Naive thymus-derived CD4-positive, alpha-beta T cell (primary cell): ENCODE results near the gene GRIP1. TPM values are rescaled to one million over a fixed set of nuclear protein-coding genes. Genes with fewer than 3 reads are reported as not detected.

Source experiments
- ATAC-seq: fragments of 150-1000 bp; cut with Tn5 transposase; 2 replicates; pipeline ENCODE4 v1.10.0; 2021; ENCODE audit warnings: mild to moderate bottlenecking, moderate library complexity
- CTCF ChIA-PET: fragments of 350-600 bp; sonication (Branson Sonifier 250); formaldehyde crosslinking; loops from one replicate; lab custom pipeline; 2021; ENCODE audit warnings: antibody characterized with exemption; lab: Charles Lee
- POLR2A ChIA-PET: fragments of 350-600 bp; sonication (Branson Sonifier 250); formaldehyde crosslinking; loops from one replicate; lab custom pipeline; 2021; ENCODE audit warnings: antibody characterized with exemption, inconsistent platforms; lab: Charles Lee
- DNase-seq, 9 donors: peaks; one replicate each; pipeline versions ENCODE4 v3.0.0 to v3.0.0-alpha.2; 2020 to 2022; ENCODE audit warnings: mixed read lengths in 1 of 9
- H3K27ac ChIP-seq: one replicate; pipeline ENCODE4 v1.7.0; 2013; ENCODE audit warnings: mild to moderate bottlenecking, low read depth, low read length, moderate library complexity
- H3K27me3 ChIP-seq, 2 donors: one replicate each; pipeline ENCODE4 v1.7.0; 2013; ENCODE audit warnings: low read length in 2 of 2, mild to moderate bottlenecking in 2 of 2, moderate library complexity in 2 of 2; ENCODE audit not compliant: control insufficient read depth in 2 of 2, insufficient read depth in 2 of 2
- H3K36me3 ChIP-seq, 3 experiments: 1 replicate in 2 of 3; 2 replicates in 1 of 3; pipeline ENCODE4 v1.7.0; 2013; ENCODE audit warnings: low read length in 3 of 3, mild to moderate bottlenecking in 3 of 3, moderate library complexity in 1 of 3; ENCODE audit not compliant: insufficient read depth in 3 of 3, control insufficient read depth in 2 of 3
- H3K4me1 ChIP-seq, 2 donors: one replicate each; pipeline ENCODE4 v1.7.0; 2013; ENCODE audit warnings: low read length in 2 of 2, mild to moderate bottlenecking in 2 of 2, moderate library complexity in 1 of 2; ENCODE audit not compliant: control insufficient read depth in 2 of 2, insufficient read depth in 2 of 2
- H3K4me3 ChIP-seq: 2 replicates; pipeline ENCODE4 v1.7.0; 2013; ENCODE audit warnings: mild to moderate bottlenecking, low read length
- H3K9me3 ChIP-seq, 3 experiments: 1 replicate in 2 of 3; 2 replicates in 1 of 3; pipeline ENCODE4 v1.7.0; 2013; ENCODE audit warnings: low read length in 3 of 3; ENCODE audit not compliant: control insufficient read depth in 2 of 3
- H3K27ac Mint-ChIP-seq, 9 donors: one replicate each; pipeline ENCODE4 v1.8.0; 2020 to 2022; ENCODE audit warnings: mixed read lengths in 9 of 9, mild to moderate bottlenecking in 8 of 9, moderate library complexity in 5 of 9, inconsistent platforms in 2 of 9
- H3K27me3 Mint-ChIP-seq, 5 donors: one replicate each; pipeline ENCODE4 v1.8.0; 2021 to 2022; ENCODE audit warnings: mixed read lengths in 5 of 5, mild to moderate bottlenecking in 1 of 5
- H3K36me3 Mint-ChIP-seq, 5 donors: one replicate each; pipeline ENCODE4 v1.8.0; 2020 to 2022; ENCODE audit warnings: mixed read lengths in 5 of 5, mild to moderate bottlenecking in 3 of 5, inconsistent platforms in 1 of 5
- H3K4me1 Mint-ChIP-seq, 7 donors: one replicate each; pipeline ENCODE4 v1.8.0; 2020 to 2022; ENCODE audit warnings: mixed read lengths in 7 of 7, mild to moderate bottlenecking in 3 of 7, inconsistent platforms in 1 of 7
- H3K4me3 Mint-ChIP-seq, 10 donors: one replicate each; pipeline ENCODE4 v1.8.0; 2020 to 2022; ENCODE audit warnings: mild to moderate bottlenecking in 10 of 10, mixed read lengths in 10 of 10, moderate library complexity in 6 of 10, inconsistent platforms in 2 of 10
- H3K9me3 Mint-ChIP-seq, 11 donors: one replicate each; pipeline ENCODE4 v1.8.0; 2020 to 2022; ENCODE audit warnings: mixed read lengths in 11 of 11, mild to moderate bottlenecking in 4 of 11, inconsistent platforms in 1 of 11, moderate library complexity in 1 of 11
- intact Hi-C, 2 donors: fragments of 100-400 bp; cut with micrococcal nuclease; formaldehyde crosslinking; loops; one replicate each; pipeline ENCODE4 v1.15.1; 2023
- polyA plus RNA-seq, 2 donors: library from polyadenylated mRNA; unstranded; fragments of 300-500 nt; fragmentation: Illumina TruSeq; gene quantifications; one replicate each; pipeline ENCODE4 v1.2.3, GENCODE V29; 2021
- total RNA-seq, 6 experiments: library from RNA in 5 of 6; stranded (reverse) in 5 of 6; gene quantifications; 1 replicate in 5 of 6; 2 replicates in 1 of 6; pipeline ENCODE4 v1.2.3 and lab custom pipeline; 2021 to 2026

GRIP1 gene
- total and polyA plus RNA-seq, 7 experiments from 2014 or later: 0.25 to 6.5 (median 3.1) TPM

- Mint-ChIP-seq H3K27ac (no peak overlapping the region), H3K4me3 (no peak overlapping the region), H3K4me1 (no peaks in the 10 kb centered on the region), H3K9me3 (no peaks in the 10 kb centered on the region), H3K36me3 (no peaks in the 10 kb centered on the region), H3K27me3 (peaks cover 0 to 5% (median 5%) of the 10 kb centered on the region in 5 donors)
- Histone ChIP-seq H3K27me3 (no peaks in the 10 kb centered on the region), H3K4me3 (no peak overlapping the region), H3K4me1 (no peaks in the 10 kb centered on the region), H3K9me3 (no peaks in the 10 kb centered on the region), H3K27ac (no peak overlapping the region), H3K36me3 (no peaks in the 10 kb centered on the region)
- DNase-seq (no peak), ATAC-seq (no peak)
- ChIA-PET CTCF (no interaction called here), POLR2A (no interaction called here)
- intact Hi-C loops: no loop called here
These were observed 78.0 kb downstream of the GRIP1 start for GRCh38 chr12:66600903-66601302.

GRCh38 chr12:66599816-66600215 lies 79.1 kb downstream of the GRIP1 start:
- no peak overlapping the region for H3K4me3 Mint-ChIP-seq
- no peaks in the 10 kb centered on the region for H3K9me3 Mint-ChIP-seq
- no peaks in the 10 kb centered on the region for H3K9me3 ChIP-seq
- ATAC-seq: no peak
- no peak overlapping the region for H3K4me3 ChIP-seq
- no peaks in the 10 kb centered on the region for H3K4me1 ChIP-seq
- H3K36me3 Mint-ChIP-seq: no peaks in the 10 kb centered on the region
- no peaks in the 10 kb centered on the region for H3K27me3 ChIP-seq
- H3K4me1 Mint-ChIP-seq: no peaks in the 10 kb centered on the region
- ChIA-PET POLR2A (no interaction called here), CTCF (no interaction called here)
- DNase-seq: no peak
- H3K36me3 ChIP-seq: no peaks in the 10 kb centered on the region
- peaks cover 0 to 5% (median 1%) of the 10 kb centered on the region in 5 donors for H3K27me3 Mint-ChIP-seq
- no peak overlapping the region for H3K27ac ChIP-seq
- no peak overlapping the region for H3K27ac Mint-ChIP-seq
- intact Hi-C loops: no loop called here

- no peaks in the 10 kb centered on the region for H3K27me3 ChIP-seq
- H3K36me3 ChIP-seq: no peaks in the 10 kb centered on the region
- Mint-ChIP-seq H3K4me1 (no peaks in the 10 kb centered on the region), H3K9me3 (no peaks in the 10 kb centered on the region), H3K36me3 (peaks cover 0 to 4% (median 0%) of the 10 kb centered on the region in 5 donors), H3K27me3 (peaks cover 0 to 5% (median 1%) of the 10 kb centered on the region in 5 donors), H3K4me3 (no peak overlapping the region), H3K27ac (no peak overlapping the region)
- H3K9me3 ChIP-seq: no peaks in the 10 kb centered on the region
- DNase-seq: no peak
- H3K4me3 ChIP-seq: no peak overlapping the region
- intact Hi-C loops: no loop called here
- ATAC-seq: no peak
- no peaks in the 10 kb centered on the region for H3K4me1 ChIP-seq
- POLR2A ChIA-PET: no interaction called here
- CTCF ChIA-PET: no interaction called here
- H3K27ac ChIP-seq: no peak overlapping the region
These were observed 80.3 kb downstream of the GRIP1 start for GRCh38 chr12:66598608-66599007.

GRCh38 chr12:66598079-66598478 lies 80.8 kb downstream of the GRIP1 start:
- Mint-ChIP-seq H3K36me3 (peaks cover 0 to 4% (median 0%) of the 10 kb centered on the region in 5 donors), H3K4me1 (no peaks in the 10 kb centered on the region), H3K27me3 (peaks cover 0 to 5% (median 1%) of the 10 kb centered on the region in 5 donors), H3K27ac (no peak overlapping the region), H3K4me3 (no peak overlapping the region), H3K9me3 (no peaks in the 10 kb centered on the region)
- no peak overlapping the region for H3K4me3 ChIP-seq
- no peak overlapping the region for H3K27ac ChIP-seq
- DNase-seq (no peak), ATAC-seq (no peak)
- ChIA-PET CTCF (no interaction called here), POLR2A (no interaction called here)
- no peaks in the 10 kb centered on the region for H3K36me3 ChIP-seq
- intact Hi-C loops: no loop called here
- no peaks in the 10 kb centered on the region for H3K9me3 ChIP-seq
- no peaks in the 10 kb centered on the region for H3K4me1 ChIP-seq
- H3K27me3 ChIP-seq: no peaks in the 10 kb centered on the region

- Mint-ChIP-seq H3K4me3 (no peak overlapping the region), H3K9me3 (no peaks in the 10 kb centered on the region), H3K36me3 (peaks cover 0 to 8% (median 0%) of the 10 kb centered on the region in 5 donors), H3K4me1 (no peaks in the 10 kb centered on the region), H3K27ac (no peak overlapping the region), H3K27me3 (peaks cover 0 to 4% (median 0%) of the 10 kb centered on the region in 5 donors)
- Histone ChIP-seq H3K9me3 (no peaks in the 10 kb centered on the region), H3K27me3 (no peaks in the 10 kb centered on the region), H3K4me3 (no peak overlapping the region), H3K27ac (no peak overlapping the region), H3K36me3 (no peaks in the 10 kb centered on the region), H3K4me1 (no peaks in the 10 kb centered on the region)
- DNase-seq: no peak
- ATAC-seq: no peak
- POLR2A ChIA-PET: no interaction called here
- CTCF ChIA-PET: no interaction called here
- intact Hi-C loops: no loop called here
These were observed 82.7 kb downstream of the GRIP1 start for GRCh38 chr12:66596199-66596598.

GRCh38 chr12:66594688-66595087 lies 84.2 kb downstream of the GRIP1 start:
- no peak overlapping the region for H3K27ac Mint-ChIP-seq
- ATAC-seq (no peak), DNase-seq (no peak)
- Histone ChIP-seq H3K4me1 (no peaks in the 10 kb centered on the region), H3K27me3 (no peaks in the 10 kb centered on the region), H3K27ac (no peak overlapping the region), H3K9me3 (no peaks in the 10 kb centered on the region), H3K4me3 (no peak overlapping the region), H3K36me3 (no peaks in the 10 kb centered on the region)
- intact Hi-C loops: no loop called here
- H3K9me3 Mint-ChIP-seq: no peaks in the 10 kb centered on the region
- ChIA-PET POLR2A (no interaction called here), CTCF (no interaction called here)
- H3K27me3 Mint-ChIP-seq: peaks cover 0 to 4% (median 0%) of the 10 kb centered on the region in 5 donors
- H3K4me1 Mint-ChIP-seq: no peaks in the 10 kb centered on the region
- no peak overlapping the region for H3K4me3 Mint-ChIP-seq
- H3K36me3 Mint-ChIP-seq: peaks cover 0 to 8% (median 0%) of the 10 kb centered on the region in 5 donors

- H3K27me3 ChIP-seq: no peaks in the 10 kb centered on the region
- ATAC-seq: no peak
- H3K4me3 ChIP-seq: no peak overlapping the region
- CTCF ChIA-PET: no interaction called here
- H3K27me3 Mint-ChIP-seq: peaks cover 0 to 4% (median 0%) of the 10 kb centered on the region in 5 donors
- no peaks in the 10 kb centered on the region for H3K9me3 ChIP-seq
- no peak overlapping the region for H3K27ac Mint-ChIP-seq
- H3K27ac ChIP-seq: no peak overlapping the region
- peaks cover 0 to 3% (median 0%) of the 10 kb centered on the region in 7 donors for H3K4me1 Mint-ChIP-seq
- DNase-seq: no peak
- peaks cover 0 to 8% (median 0%) of the 10 kb centered on the region in 5 donors for H3K36me3 Mint-ChIP-seq
- H3K4me1 ChIP-seq: no peaks in the 10 kb centered on the region
- no peaks in the 10 kb centered on the region for H3K36me3 ChIP-seq
- no peaks in the 10 kb centered on the region for H3K9me3 Mint-ChIP-seq
- H3K4me3 Mint-ChIP-seq: no peak overlapping the region
- intact Hi-C loops: no loop called here
- POLR2A ChIA-PET: no interaction called here
These were observed 88.4 kb downstream of the GRIP1 start for GRCh38 chr12:66590275-66590985.
